ENCODE results near the gene CPVL.

CPVL gene

GRCh38 chr7:29146057-29146706, at the start of gene CPVL:
CPVL (minus strand) TSS chr7:29146537; CDS start chr7:29121061, 25,476 bp downstream.
- DNase-seq, result no peak

- DNase-seq, result no peak
Measured at GRCh38 chr7:29194594-29195427, 48.5 kb upstream of the CPVL start, which contains the start of gene CHN2. CHN2 (plus strand) TSS chr7:29194775.

- DNase-seq, result no peak
Measured at GRCh38 chr7:29194206-29194593, 47.9 kb upstream of the CPVL start.

- no peak for DNase-seq
Measured at GRCh38 chr7:29193316-29194205, 47.2 kb upstream of the CPVL start.

GRCh38 chr7:29192811-29193210, 46.5 kb upstream of the CPVL start:
- DNase-seq, result no peak

GRCh38 chr7:29192323-29192722, 46.0 kb upstream of the CPVL start:
- DNase-seq, result no peak

- DNase-seq, result no peak
Measured at GRCh38 chr7:29190349-29191045, 44.2 kb upstream of the CPVL start.

- DNase-seq, result no peak
Measured at GRCh38 chr7:29189743-29190201, 43.4 kb upstream of the CPVL start.

GRCh38 chr7:29185613-29186012, 39.3 kb upstream of the CPVL start:
- DNase-seq, result no peak

- no peak for DNase-seq
Measured at GRCh38 chr7:29184599-29184998, 38.3 kb upstream of the CPVL start.

GRCh38 chr7:29179115-29179514, 32.8 kb upstream of the CPVL start:
- no peak for DNase-seq

GRCh38 chr7:29177963-29178600, 31.7 kb upstream of the CPVL start:
- DNase-seq, result no peak

GRCh38 chr7:29173458-29173857, 27.1 kb upstream of the CPVL start:
- no peak for DNase-seq

GRCh38 chr7:29170781-29171180, 24.4 kb upstream of the CPVL start:
- DNase-seq, result no peak

GRCh38 chr7:29167721-29168120, 21.4 kb upstream of the CPVL start:
- no peak for DNase-seq

- no peak for DNase-seq
Measured at GRCh38 chr7:29163854-29164253, 17.5 kb upstream of the CPVL start.

GRCh38 chr7:29162577-29162976, 16.2 kb upstream of the CPVL start:
- no peak for DNase-seq

GRCh38 chr7:29161231-29161630, 14.9 kb upstream of the CPVL start:
- no peak for DNase-seq

- DNase-seq, result no peak
Measured at GRCh38 chr7:29160080-29160479, 13.7 kb upstream of the CPVL start.

- DNase-seq, result no peak
Measured at GRCh38 chr7:29158795-29159423, 12.6 kb upstream of the CPVL start.

- no peak for DNase-seq
Measured at GRCh38 chr7:29156907-29157452, 10.6 kb upstream of the CPVL start.
